ENCODE measurements around the gene SHH.

- TF ChIP-seq CTCF (conservative IDR thresholded peaks at IDR 0.05) (no peak), ZFX (IDR thresholded peaks at IDR 0.05) (no peak)
These were observed 3.5 kb downstream of the SHH start for GRCh38 chr7:155808549-155809331.

Data from C4-2B (cell line).